Sigmoid colon (tissue), 7 donors: Measurements from ENCODE around the gene EEPD1. TPM values are rescaled to one million over a fixed set of nuclear protein-coding genes. Genes with fewer than 3 reads are reported as not detected.

Experiments used
- DNase-seq: peaks from one replicate; pipeline ENCODE4 v3.0.0-alpha.2; 2019
- H3K27ac ChIP-seq, 4 donors: fragments of 200-600 bp; sonication (generic); one replicate each; pipeline ENCODE4 v1.5.1; 2016 to 2019; ENCODE audit warnings: mild to moderate bottlenecking in 1 of 4
- H3K27me3 ChIP-seq, 3 donors: fragments of 200-600 bp; sonication (generic); one replicate each; pipeline ENCODE4 v1.5.1; 2019; ENCODE audit warnings: mild to moderate bottlenecking in 1 of 3
- H3K36me3 ChIP-seq, 4 donors: fragments of 200-600 bp; sonication (generic); one replicate each; pipeline ENCODE4 v1.5.1; 2016 to 2019
- H3K4me1 ChIP-seq, 4 donors: fragments of 200-600 bp; sonication (generic); one replicate each; pipeline ENCODE4 v1.5.1; 2017 to 2019
- H3K4me3 ChIP-seq, 4 donors: fragments of 200-600 bp; sonication (generic); one replicate each; pipeline ENCODE4 v1.5.1; 2017 to 2019; ENCODE audit warnings: mild to moderate bottlenecking in 2 of 4, moderate library complexity in 1 of 4
- H3K9me3 ChIP-seq, 4 donors: fragments of 200-600 bp in 3 of 4; sonication (generic) in 3 of 4; one replicate each; pipeline versions ENCODE4 v1.5.1 to v1.6.1; 2013 to 2019
- CTCF ChIP-seq, 4 experiments: fragments of 450-650 bp in 3 of 4; fragments of 200-600 bp in 1 of 4; IDR thresholded peaks; one replicate each; pipeline ENCODE4 v1.5.1; 2016 to 2019; ENCODE audit warnings: antibody characterized with exemption in 4 of 4, mild to moderate bottlenecking in 3 of 4, moderate library complexity in 2 of 4
- EP300 ChIP-seq, 4 donors: sonication (generic); formaldehyde crosslinking; IDR thresholded peaks; one replicate each; pipeline ENCODE4 v1.6.1; 2017; ENCODE audit warnings: antibody characterized with exemption in 4 of 4
- POLR2A ChIP-seq, 2 donors: fragments of 450-650 bp; IDR thresholded peaks; one replicate each; pipeline ENCODE4 v1.6.1; 2016; ENCODE audit warnings: antibody characterized with exemption in 2 of 2, mild to moderate bottlenecking in 2 of 2, moderate library complexity in 2 of 2
- POLR2AphosphoS5 ChIP-seq, 4 donors: sonication (generic); formaldehyde crosslinking; IDR thresholded peaks; one replicate each; pipeline ENCODE4 v1.6.1; 2017; ENCODE audit warnings: antibody characterized with exemption in 4 of 4
- WGBS, 2 donors: extraction: QIAGEN DNeasy Blood & Tissue Kit; methylation state at CpG; one replicate each; pipeline ENCODE4 v1.1.7; 2013; 5-methylcytosine and 5-hydroxymethylcytosine counted together
- intact Hi-C: fragments of 100-400 bp; cut with DNase I; formaldehyde crosslinking; loops from one replicate; pipeline ENCODE4 v1.15.1; 2023
- polyA plus RNA-seq, 3 donors: library from polyadenylated mRNA; stranded (reverse); fragments of 200-250 nt; gene quantifications; one replicate each; pipeline ENCODE4 v1.2.3, GENCODE V29; 2013
- total RNA-seq, 4 donors: library from RNA; depleted of rRNA; stranded (reverse); fragments of >200 nt; gene quantifications; one replicate each; pipeline ENCODE4 v1.1.0, GENCODE V29; 2016
- donor health status: healthy with polysubstance abuse.
- donor health status: Bipolar disorder and iron deficiency.
- donor health status: healthy.

EEPD1 gene
- total and polyA plus RNA-seq, 7 donors, result 6.6 to 18.1 (median 14.3) TPM

DNA sequence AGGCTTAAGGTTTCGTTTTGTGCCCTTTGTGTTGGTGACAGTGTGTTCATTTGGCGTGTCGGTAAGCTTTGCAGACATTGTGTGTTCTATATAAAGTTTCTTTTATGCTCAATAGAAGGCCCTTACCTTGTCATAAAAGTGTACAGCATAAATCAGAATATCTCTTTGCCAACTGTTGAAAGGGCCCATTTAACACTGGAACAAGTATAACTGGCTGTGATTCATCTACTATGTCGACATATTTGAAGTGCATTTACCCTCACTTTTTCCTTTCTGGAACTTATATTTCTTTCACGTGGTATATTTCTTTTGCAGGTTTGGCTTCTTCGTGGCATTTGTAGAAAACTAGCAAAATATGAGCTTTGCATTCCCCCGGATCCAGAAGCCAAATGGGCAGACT lies 32.7 kb downstream of the EEPD1 start:
- Histone ChIP-seq H3K4me3 (no peak overlapping the region), H3K36me3 (no peaks in the 10 kb centered on the region), H3K27me3 (no peaks in the 10 kb centered on the region), H3K4me1 (peaks cover 0 to 55% (median 43%) of the 10 kb centered on the region in 4 donors), H3K9me3 (no peaks in the 10 kb centered on the region), H3K27ac (peak overlapping the region in 3 of 4 donors; percentile 15 to 44 (median 19))
- peak; percentile 6 to 40 (median 25) for TF ChIP-seq POLR2AphosphoS5 (IDR thresholded peaks at IDR 0.05)
- TF ChIP-seq POLR2A (IDR thresholded peaks at IDR 0.05), result no peak
- TF ChIP-seq CTCF (IDR thresholded peaks at IDR 0.05), result no peak
- no peak for TF ChIP-seq EP300 (IDR thresholded peaks at IDR 0.05)
- no peak for DNase-seq
- intact Hi-C loops, result no loop called here
- 72 to 82% methylated on average over 7 of the region's 7 CpGs for WGBS, 2 donors

DNA sequence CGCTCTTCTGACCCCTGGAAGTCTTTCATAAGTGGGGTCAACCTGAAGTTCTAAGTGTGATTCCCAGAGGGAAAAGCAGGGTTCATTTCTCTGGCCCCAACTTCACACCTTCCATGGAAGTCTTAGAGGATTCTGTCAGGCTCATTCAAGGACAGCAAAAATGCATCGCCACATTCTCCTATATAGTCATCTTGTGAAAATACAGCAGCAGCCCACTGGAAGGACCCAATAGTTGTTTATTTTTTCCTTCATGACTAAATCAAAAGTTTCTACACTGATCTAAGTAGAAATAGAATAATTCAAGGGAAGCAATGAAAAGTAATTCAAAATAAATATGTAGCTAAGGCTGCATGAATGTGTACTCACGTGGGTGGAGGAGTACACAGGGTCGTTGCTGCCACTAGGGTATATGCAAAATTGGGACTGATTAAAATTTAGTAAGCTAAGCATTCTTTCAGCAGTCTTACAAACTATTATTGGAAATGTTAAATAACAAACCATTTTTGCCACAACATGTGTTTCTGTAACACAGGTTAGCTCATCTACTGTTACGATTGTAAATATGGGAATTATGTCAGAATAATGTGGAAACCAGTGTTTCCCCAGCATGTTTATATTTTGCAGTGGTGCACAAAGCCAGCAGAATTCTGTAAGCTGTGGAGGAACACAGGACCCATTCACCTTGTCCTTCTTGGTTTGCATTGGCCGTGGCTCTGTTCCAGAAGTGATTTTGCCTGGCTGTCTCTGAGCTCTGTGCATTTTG lies 33.5 kb downstream of the EEPD1 start:
- no peak for DNase-seq
- Histone ChIP-seq H3K4me1 (peaks cover 0 to 57% (median 42%) of the 10 kb centered on the region in 4 donors), H3K36me3 (no peaks in the 10 kb centered on the region), H3K9me3 (no peaks in the 10 kb centered on the region), H3K4me3 (no peak overlapping the region), H3K27me3 (no peaks in the 10 kb centered on the region), H3K27ac (peak overlapping the region in 3 of 4 donors; percentile 15 to 44 (median 19))
- intact Hi-C loops, result no loop called here
- WGBS, 2 donors, result 75 to 83% methylated on average over 6 of the region's 6 CpGs
- TF ChIP-seq POLR2A (IDR thresholded peaks at IDR 0.05), result no peak
- no peak for TF ChIP-seq POLR2AphosphoS5 (IDR thresholded peaks at IDR 0.05)
- TF ChIP-seq CTCF (IDR thresholded peaks at IDR 0.05), result no peak
- TF ChIP-seq EP300 (IDR thresholded peaks at IDR 0.05), result no peak

DNA sequence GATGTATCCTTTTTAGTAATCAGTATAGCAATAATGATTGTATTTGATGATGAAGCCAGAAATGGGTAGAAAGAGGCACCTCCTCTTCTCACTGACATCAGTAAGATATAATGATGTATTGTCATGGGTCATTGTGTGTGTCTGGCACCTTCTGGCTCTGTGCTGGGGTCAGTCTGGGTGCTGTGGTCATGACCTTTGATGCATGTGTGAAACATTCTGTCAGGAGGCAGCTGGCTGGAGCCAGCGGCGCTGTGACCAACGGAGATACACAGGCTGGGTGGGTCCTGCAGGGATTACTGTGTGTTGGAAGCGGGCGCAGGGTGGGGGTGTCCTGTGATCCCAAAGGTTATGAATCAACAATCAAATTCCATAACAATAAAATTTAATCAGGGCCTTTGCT lies 35.2 kb downstream of the EEPD1 start:
- Histone ChIP-seq H3K27ac (no peak overlapping the region), H3K4me1 (peaks cover 0 to 62% (median 47%) of the 10 kb centered on the region in 4 donors), H3K27me3 (no peaks in the 10 kb centered on the region), H3K9me3 (no peaks in the 10 kb centered on the region), H3K36me3 (no peaks in the 10 kb centered on the region), H3K4me3 (no peak overlapping the region)
- WGBS, 2 donors, result 88 to 90% methylated on average over 5 of the region's 5 CpGs
- intact Hi-C loops, result no loop called here
- DNase-seq, result no peak
- TF ChIP-seq POLR2AphosphoS5 (IDR thresholded peaks at IDR 0.05) (no peak), CTCF (IDR thresholded peaks at IDR 0.05) (no peak), POLR2A (IDR thresholded peaks at IDR 0.05) (no peak), EP300 (IDR thresholded peaks at IDR 0.05) (no peak)

- no peak overlapping the region for H3K27ac ChIP-seq
- intact Hi-C loops, result no loop called here
- 86% methylated on average over 4 of the region's 4 CpGs for WGBS, 2 donors
- DNase-seq, result no peak
- H3K4me1 ChIP-seq, result peaks cover 0 to 66% (median 47%) of the 10 kb centered on the region in 4 donors
- no peaks in the 10 kb centered on the region for H3K36me3 ChIP-seq
- no peaks in the 10 kb centered on the region for H3K9me3 ChIP-seq
- TF ChIP-seq CTCF (IDR thresholded peaks at IDR 0.05), result no peak
- TF ChIP-seq POLR2A (IDR thresholded peaks at IDR 0.05), result no peak
- TF ChIP-seq POLR2AphosphoS5 (IDR thresholded peaks at IDR 0.05), result no peak
- TF ChIP-seq EP300 (IDR thresholded peaks at IDR 0.05), result no peak
- no peaks in the 10 kb centered on the region for H3K27me3 ChIP-seq
- no peak overlapping the region for H3K4me3 ChIP-seq
Observed at GRCh38 chr7:36188906-36189305, 35.9 kb downstream of the EEPD1 start.
